Stimulated activated CD4-positive, alpha-beta T cell treated with anti-CD3 and anti-CD28 coated beads, Interleukin-2, amount 100 ng/mL, for 4 hours (primary cell): ENCODE data around the gene FAM13A.

ENCODE experiments used
- DNase-seq: peaks from one replicate; pipeline ENCODE4 v3.0.0-alpha.2; 2020; ENCODE audit warnings: low read depth

Gene FAM13A

GRCh38 chr4:88775026-88775425 lies 282.0 kb downstream of the FAM13A start:
- no peak for DNase-seq

GRCh38 chr4:88771883-88772450 lies 285.0 kb downstream of the FAM13A start:
- no peak for DNase-seq

- DNase-seq, result no peak
Observed at GRCh38 chr4:88765729-88766128, 291.3 kb downstream of the FAM13A start.

- DNase-seq, result no peak
Observed at GRCh38 chr4:88763075-88763474, 293.9 kb downstream of the FAM13A start.

- no peak for DNase-seq
Observed at GRCh38 chr4:88761861-88762523, 295.0 kb downstream of the FAM13A start.

GRCh38 chr4:88761342-88761741 lies 295.6 kb downstream of the FAM13A start:
- DNase-seq, result no peak

- DNase-seq, result no peak
Observed at GRCh38 chr4:88759895-88760290, 297.1 kb downstream of the FAM13A start.

GRCh38 chr4:88759039-88759894 lies 297.7 kb downstream of the FAM13A start:
- no peak for DNase-seq

GRCh38 chr4:88758264-88758663 lies 298.7 kb downstream of the FAM13A start:
- DNase-seq, result no peak

- no peak for DNase-seq
Observed at GRCh38 chr4:88757776-88758175, 299.2 kb downstream of the FAM13A start.

GRCh38 chr4:88757067-88757466 lies 299.9 kb downstream of the FAM13A start:
- DNase-seq, result no peak

- no peak for DNase-seq
Observed at GRCh38 chr4:88756149-88756548, 300.8 kb downstream of the FAM13A start.

- DNase-seq, result no peak
Observed at GRCh38 chr4:88755454-88755853, 301.5 kb downstream of the FAM13A start.

GRCh38 chr4:88754796-88755195 lies 302.2 kb downstream of the FAM13A start:
- no peak for DNase-seq

GRCh38 chr4:88753658-88754571 lies 303.1 kb downstream of the FAM13A start:
- no peak for DNase-seq

GRCh38 chr4:88752754-88753153 lies 304.2 kb downstream of the FAM13A start:
- DNase-seq, result no peak

GRCh38 chr4:88752076-88752463 lies 304.9 kb downstream of the FAM13A start:
- DNase-seq, result no peak

- no peak for DNase-seq
Observed at GRCh38 chr4:88751258-88752075, 305.5 kb downstream of the FAM13A start.

GRCh38 chr4:88750369-88750768 lies 306.6 kb downstream of the FAM13A start:
- no peak for DNase-seq

GRCh38 chr4:88747351-88747750 lies 309.6 kb downstream of the FAM13A start:
- DNase-seq, result no peak

GRCh38 chr4:88746206-88746605 lies 310.8 kb downstream of the FAM13A start:
- no peak for DNase-seq
